ENCODE results near the gene SPHKAP.
"Not testable (repeated sequence)": the region's sequence is repeated elsewhere in the genome, so short reads cannot be mapped to it uniquely, and the experiment has no call there.

Gene SPHKAP

DNA sequence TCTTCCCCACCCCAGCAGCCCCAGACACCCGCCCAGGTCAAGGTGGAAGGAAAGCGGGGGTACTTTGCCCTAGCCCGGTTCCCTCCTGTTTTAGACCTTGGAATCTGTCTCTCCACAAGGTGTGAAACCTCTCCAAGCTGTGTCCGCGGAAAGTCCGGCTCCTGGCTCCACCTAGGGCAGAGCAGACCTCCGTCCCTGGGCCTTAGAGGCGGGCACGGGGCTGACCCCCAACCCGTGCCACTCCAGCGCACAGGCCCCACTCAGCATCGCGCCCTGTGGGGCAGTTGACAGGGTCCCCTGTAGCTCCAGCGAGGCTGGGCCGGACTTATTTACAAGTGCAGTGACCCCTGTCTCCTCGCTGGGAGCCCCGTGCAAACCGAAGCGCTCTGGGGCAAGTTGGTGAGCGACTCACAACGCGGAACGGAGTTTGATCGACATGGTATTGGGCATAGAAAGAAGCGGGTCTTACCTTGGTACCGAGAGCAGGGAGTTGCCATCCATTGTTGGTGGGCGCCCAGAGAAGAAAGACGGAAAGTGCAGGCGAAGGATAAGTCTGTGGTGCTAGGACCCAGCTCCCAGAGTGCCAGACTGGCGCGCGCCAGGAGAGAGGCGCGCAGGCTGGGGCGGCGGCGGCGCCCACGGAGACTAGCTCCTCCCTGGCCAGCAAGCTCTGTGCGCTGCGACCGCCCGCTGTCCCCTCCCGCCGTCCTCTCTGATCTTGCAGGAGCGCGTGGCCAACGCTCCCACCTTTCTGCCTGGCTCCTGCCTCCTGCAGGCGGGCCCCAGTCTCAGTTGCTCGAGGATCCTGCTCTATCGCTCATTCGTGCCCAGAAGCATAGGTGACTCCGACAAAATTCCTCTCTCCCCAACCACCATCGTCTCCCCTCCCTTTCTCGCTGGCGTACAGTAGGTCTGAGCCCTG is at the start of gene SPHKAP:
SPHKAP (minus strand) TSS at position 590 of the 922 bp plus-strand sequence; CDS start at position 501, 89 bp downstream.
- DNase-seq = no peak

DNA sequence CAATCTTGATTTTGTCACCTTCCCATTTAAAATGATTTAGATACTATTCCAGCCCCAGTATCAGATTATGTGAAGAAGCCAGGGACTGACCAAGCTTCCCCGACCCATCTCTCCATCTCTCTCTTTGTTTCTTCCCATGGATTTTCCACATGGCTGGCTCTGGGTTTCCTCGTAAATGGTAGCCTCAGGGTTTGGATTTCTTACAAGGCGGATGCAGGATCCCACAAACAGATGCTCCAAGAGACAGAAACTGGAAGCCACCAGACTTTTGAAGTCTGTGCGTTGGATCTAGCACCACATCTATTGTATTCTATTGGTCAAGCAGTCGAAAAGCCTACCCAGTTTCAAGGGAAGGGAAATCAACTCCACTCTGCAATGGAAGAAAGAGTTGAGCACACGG is 46.0 kb upstream of the SPHKAP start:
- DNase-seq = no peak

GRCh38 chr2:228224410-228224809 is 42.9 kb upstream of the SPHKAP start:
- no peak for DNase-seq

- not testable (repeated sequence) for DNase-seq
These were observed 37.1 kb upstream of the SPHKAP start for GRCh38 chr2:228218593-228218992.

GRCh38 chr2:228197504-228197903 is 16.0 kb upstream of the SPHKAP start:
- DNase-seq = no peak

GRCh38 chr2:228180181-228181097 is 1.0 kb downstream of the SPHKAP start:
- peak; percentile 6 for DNase-seq

DNA sequence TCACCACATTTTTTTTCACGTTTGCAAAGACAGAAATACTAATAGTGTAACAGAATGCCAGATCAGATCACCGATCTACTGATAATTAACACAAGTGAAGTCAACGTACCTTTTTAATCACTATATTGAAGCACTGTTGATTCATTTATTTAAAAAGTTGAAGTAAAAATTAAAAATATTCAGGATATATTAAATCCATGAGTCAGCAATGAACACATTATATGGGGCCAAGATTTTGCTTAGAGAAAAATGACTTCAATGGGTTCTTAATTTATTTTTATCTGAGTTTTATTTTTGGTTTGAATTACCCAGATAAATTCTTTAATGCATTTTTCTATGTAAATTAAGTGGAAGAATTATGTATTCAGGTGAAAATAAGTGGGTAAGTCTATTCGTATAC is 14.2 kb downstream of the SPHKAP start:
- DNase-seq = no peak

- no peak for DNase-seq
These were observed 16.8 kb downstream of the SPHKAP start for GRCh38 chr2:228164718-228165117.

DNA sequence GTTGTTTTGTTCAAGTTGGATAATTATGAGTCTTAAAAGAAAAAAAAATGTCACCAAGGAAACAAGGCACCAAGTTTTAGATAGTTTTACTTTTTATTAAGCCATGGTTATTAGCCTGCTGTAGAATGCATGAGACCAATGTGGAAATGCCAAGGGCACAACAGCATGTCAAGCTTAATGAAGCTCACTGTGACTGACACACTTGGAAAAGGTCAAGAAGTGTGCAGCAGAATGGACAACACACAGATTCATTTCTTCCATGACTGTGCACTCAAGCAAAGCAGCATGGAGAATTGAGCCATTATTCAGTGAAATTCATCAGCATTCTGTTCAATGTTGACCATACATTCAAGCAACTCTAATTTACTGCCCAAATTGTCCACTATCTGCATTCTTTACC is 23.6 kb downstream of the SPHKAP start:
- DNase-seq = no peak

DNA sequence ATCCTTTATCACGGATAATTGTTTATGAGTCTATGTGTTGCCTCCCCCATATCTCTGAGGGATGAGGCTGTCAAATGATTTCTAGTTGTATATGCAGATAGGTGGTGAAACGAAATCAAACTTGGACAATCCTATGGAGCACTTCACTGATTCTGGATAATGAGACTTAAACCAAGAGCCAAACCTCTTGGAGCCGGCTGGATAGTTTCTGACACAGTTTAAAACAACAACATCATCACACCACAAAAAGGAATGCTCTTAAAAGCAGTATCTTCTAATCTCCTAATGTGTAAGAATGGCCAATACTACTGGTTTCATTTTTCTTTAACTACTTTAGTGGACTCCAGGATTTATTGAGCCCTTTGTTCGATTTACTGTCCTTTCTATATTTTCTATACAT is 36.5 kb downstream of the SPHKAP start:
- DNase-seq = no peak

DNA sequence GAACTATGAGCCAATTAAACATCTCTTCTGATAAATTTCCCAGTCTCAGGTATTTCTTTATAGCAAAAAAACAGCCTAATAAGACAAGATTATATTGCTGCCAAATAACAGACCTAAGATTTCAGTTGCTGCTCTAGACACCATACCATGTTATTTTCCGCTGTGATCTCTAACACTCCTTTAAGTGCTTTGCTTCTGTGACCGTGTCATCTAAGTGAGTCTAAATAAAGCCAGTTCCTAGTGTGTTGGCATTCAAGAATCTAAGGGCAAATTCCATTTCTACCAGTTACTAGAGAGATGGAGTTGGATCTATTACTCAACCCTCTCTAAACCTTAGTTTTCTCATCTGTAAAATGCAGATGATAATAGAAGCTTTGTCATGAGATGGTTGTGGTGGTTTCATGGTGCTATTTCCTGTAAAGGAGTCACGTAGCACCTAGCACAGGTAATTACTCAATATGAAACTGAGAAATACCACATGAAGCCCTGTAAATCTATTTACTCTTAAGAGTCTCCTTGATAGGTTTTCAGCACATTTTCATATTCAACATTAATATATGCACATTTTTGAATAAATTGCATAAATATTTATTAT is 40.5 kb downstream of the SPHKAP start:
- no peak for DNase-seq

DNA sequence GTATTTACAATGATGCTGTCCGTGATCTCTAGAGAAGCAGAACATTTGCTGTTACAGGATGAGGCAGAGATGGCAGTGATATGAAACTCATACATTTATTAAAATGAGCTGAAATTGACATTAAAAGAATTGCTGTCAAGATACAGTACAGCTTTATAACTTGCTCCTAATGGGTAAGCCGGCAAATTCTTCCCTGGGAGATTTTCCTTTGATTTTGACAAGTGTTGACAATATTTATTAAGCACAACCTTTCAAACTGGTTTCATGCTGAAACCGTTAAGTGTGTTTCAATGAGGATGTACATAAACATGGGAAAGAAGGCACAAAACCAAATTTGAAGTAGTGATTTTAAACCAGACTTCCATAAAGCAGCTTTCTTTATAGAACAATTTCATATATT is 45.5 kb downstream of the SPHKAP start:
- DNase-seq = no peak

GRCh38 chr2:228135300-228135699 is 46.2 kb downstream of the SPHKAP start:
- DNase-seq = no peak

DNA sequence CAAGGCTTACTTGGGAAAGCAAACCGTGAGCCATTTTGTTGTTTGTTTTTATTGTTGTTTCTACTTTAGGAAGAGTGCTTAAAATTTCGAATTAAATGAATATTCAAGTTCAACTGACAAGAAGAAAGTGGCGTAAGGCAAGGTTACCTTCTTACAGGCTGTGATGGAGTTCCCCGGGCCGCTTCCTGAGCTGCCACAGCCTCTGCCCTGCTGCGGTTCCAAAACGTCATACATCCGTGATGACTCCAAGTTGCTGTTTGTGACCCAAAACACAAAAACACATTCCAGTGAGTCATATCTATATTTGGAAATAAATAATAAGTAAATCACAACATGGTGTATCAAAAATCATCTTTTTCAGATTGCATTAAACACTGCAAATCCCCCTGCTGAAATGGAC is 49.7 kb downstream of the SPHKAP start:
- no peak for DNase-seq

- DNase-seq = no peak
These were observed 55.1 kb downstream of the SPHKAP start for GRCh38 chr2:228126401-228126800.

DNA sequence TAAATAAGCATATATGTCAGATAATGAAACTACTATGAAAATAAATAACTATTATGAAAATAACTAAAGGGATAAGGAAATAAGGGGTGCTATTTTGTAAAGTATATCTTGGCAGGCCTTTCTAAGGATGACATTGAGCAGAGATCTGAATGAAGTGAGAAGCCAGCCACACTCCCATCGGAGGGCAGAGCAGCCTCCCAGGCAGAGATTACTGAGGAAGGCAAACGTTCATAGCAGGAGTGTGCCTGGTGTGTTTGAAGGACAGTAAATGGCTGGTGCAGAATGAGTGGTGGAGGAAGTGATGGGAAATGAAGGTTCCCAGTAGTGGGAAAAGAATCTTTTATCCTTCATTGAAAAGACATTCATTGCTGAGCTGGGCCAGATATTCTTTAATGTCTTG is 62.5 kb downstream of the SPHKAP start:
- no peak for DNase-seq

- DNase-seq = no peak
These were observed 73.6 kb downstream of the SPHKAP start for GRCh38 chr2:228107846-228108245.

DNA sequence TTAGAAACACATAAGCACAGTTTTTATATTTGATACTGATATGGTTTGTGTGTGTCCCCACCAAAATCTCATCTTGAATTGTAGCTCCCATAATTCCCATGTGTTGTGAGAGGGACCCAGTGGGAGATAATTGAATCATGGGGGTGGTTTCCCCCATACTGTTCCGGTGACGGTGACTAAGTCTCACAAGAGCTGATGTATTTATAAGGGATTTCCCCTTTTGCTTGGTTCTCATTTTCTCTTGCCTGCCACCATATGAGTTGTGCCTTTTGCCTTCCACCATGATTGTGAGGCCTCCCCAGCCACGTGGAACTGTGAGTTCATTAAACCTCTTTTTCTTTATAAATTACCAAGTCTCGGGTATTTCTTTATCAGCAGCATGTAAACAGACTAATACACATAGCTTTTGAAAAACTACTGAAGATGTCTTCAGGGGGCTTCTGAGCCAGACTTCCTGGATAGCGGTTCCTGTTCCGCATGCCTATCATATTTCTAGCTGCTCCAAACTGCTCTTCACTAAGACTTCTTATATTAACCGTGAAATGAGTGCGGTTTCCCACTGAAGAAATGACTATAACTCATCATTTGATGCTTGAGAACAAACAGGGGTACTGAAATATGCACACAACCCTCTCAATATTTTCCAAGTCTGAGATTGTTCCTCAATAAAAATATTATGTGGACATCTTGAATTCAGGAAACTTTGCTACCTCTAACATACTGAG is 75.8 kb downstream of the SPHKAP start:
- DNase-seq = no peak

DNA sequence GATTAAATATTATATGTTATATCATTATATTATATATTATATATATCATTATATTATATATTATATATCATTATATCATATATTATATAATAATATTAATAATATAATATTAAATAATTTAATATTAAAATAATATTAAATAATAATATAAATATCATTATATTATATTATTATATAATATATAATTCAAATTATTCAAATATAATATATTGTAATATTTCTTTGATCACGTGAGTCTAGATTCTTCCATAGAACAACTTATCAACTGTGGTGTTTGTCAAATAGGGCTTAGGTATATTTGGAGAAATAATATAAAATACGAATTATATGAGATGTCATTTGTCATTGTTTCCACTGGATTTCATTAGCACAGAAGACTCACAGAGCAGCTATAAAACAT is 77.3 kb downstream of the SPHKAP start:
- DNase-seq = no peak

- no peak for DNase-seq
These were observed 78.1 kb downstream of the SPHKAP start for GRCh38 chr2:228103379-228103778.

DNA sequence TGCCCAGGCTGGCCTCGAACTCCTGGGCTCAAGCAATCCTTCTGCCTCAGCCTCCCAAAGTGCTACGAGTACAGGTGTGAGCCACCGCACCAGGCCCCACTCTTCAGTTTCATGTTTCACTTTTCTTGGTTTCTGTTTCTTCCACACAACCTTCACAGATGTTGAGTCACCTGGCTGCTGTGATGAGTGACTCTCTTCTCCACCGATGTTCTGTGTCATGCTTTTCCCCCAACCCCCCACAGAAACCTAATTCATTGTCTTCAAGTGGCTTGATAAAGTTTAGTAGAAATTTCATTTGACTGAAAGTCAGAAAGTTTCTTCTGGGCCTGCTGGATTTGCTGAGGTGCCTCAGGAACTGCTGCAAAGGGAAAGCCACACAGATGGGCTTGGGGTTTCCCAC is 78.5 kb downstream of the SPHKAP start:
- no peak for DNase-seq

GRCh38 chr2:228094377-228094921 is 87.0 kb downstream of the SPHKAP start:
- DNase-seq = no peak

Data from NCI-H524 treated with DMSO at 0.1 percent for 48 hours (cell line).